Kidney epithelial cell (primary cell): ENCODE results near the gene OGA. TPM values are rescaled to one million over a fixed set of nuclear protein-coding genes. Genes with fewer than 3 reads are reported as not detected.

ENCODE experiments used
- DNase-seq: peaks from one replicate; pipeline ENCODE4 v3.0.0-alpha.2; 2010; ENCODE audit warnings: low read depth
- H3K27me3 ChIP-seq: 2 replicates; pipeline ENCODE4 v1.6.0; 2011; ENCODE audit warnings: low read length; ENCODE audit not compliant: control insufficient read depth, insufficient read depth
- H3K36me3 ChIP-seq: 2 replicates; pipeline ENCODE4 v1.5.1; 2011; ENCODE audit warnings: low read length; ENCODE audit not compliant: control insufficient read depth, insufficient read depth
- H3K4me3 ChIP-seq: 2 replicates; pipeline ENCODE4 v1.5.1; 2011; ENCODE audit warnings: low read depth, mild to moderate bottlenecking, control low read depth, low read length
- CTCF ChIP-seq: IDR thresholded peaks from 2 replicates; pipeline ENCODE4 v1.5.1; 2011; ENCODE audit warnings: mild to moderate bottlenecking, moderate library complexity, low read length, control low read depth, inconsistent platforms; ENCODE audit not compliant: insufficient read depth, poor library complexity, severe bottlenecking
- total RNA-seq: library from RNA; depleted of rRNA; stranded (reverse); fragments of >200 nt; gene quantifications from 2 replicates; pipeline ENCODE4 v1.2.3, GENCODE V29; 2015

The OGA gene
- total RNA-seq, 1 donor from 2014 or later = 78.9 TPM

DNA sequence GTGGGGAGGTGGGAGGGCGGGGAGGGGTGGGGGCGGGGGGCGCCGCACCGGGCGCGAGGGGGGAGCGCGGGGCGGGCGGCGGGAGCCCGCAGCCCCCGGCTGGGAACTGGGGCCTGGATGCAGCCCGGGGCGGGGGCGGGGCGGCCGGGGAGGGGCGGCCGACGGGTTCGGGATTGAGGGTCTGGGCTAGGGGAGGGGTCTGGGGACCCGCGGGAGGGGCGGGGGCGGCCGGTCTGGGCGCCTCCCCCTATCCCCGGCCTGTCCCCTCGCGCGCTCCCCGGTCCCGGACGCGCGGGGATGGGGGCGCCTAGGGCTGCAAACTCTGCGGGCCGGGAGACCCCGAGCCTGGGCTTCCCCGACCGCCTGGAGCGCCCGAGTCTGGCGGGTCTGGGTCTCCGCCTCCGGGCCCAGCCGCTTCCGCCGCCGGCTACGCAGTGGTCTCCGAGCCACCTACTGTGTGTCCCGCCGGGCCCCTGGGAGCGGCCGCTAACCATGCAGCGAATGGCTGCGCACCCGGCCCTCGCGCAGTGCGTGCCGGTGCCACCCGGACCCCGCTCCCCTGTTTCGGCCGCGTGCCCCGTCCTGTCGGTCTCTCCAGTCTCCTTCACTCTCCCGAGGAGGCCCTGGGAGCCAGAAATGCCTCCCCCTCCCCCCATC lies 42.0 kb downstream of the OGA start:
- H3K36me3 ChIP-seq = no peaks in the 10 kb centered on the region
- no peak for DNase-seq
- TF ChIP-seq CTCF = no peak
- peaks cover 74% of the 10 kb centered on the region for H3K27me3 ChIP-seq
- no peak overlapping the region for H3K4me3 ChIP-seq

DNA sequence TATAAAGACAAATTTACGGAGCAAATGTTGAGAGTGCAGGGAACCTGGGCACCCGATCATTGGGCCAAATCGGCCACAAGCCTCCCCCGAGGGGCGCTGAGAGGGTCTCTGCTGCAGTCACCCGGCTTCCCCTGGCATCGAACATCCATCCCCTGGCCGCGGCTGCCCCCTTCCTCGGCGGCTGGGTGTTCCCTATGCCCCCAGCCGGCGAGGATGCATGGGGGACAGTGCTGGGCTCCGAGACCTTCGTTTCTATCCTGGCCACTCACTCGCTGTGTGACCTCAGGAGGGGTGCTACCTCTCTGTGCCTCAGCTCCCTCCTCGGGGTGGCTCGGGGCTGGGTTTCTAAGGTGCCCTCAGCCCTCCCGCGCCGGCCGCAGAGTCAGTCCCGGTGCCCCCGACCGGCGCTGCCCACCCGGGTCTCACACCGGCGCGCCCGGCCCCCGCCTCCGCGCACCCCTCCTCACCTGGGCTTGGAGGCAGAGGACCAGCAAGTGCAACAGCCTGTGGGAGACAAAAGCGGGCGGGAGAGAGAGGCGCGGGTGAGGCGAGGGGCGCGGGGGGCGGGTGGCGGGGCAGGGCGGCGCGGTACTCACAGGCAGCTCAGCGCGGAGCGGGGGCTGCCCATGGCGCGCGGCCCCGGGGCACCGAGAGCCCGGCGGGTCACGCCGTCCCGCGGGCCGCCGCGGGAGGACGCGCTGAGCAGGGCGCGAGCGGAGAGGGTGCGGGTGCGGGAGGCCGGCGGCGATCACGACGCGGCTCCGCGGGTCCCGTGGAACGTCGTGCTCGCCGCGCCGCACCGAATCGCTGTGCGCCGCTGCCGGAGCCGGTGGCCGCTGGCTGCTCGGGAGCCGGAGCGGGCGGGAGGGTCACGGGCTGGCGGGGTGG lies 42.7 kb downstream of the OGA start, which contains the start of gene FGF8:
Gene FGF8 (minus strand): TSS at position 842 of the 888 bp plus-strand sequence. CDS start 214 bp downstream, at position 628.
- no peak for TF ChIP-seq CTCF
- no peak for DNase-seq
- H3K4me3 ChIP-seq = no peak within 1 kb of the TSS
- H3K36me3 ChIP-seq = no peaks in the 10 kb centered on the region
- H3K27me3 ChIP-seq = peaks cover 77% of the 10 kb centered on the region

GRCh38 chr10:101774589-101775272 lies 43.5 kb downstream of the OGA start:
- H3K36me3 ChIP-seq = no peaks in the 10 kb centered on the region
- TF ChIP-seq CTCF = no peak
- peaks cover 76% of the 10 kb centered on the region for H3K27me3 ChIP-seq
- H3K4me3 ChIP-seq = no peak overlapping the region
- DNase-seq = no peak

- H3K27me3 ChIP-seq = peaks cover 74% of the 10 kb centered on the region
- DNase-seq = no peak
- TF ChIP-seq CTCF = no peak
- H3K36me3 ChIP-seq = no peaks in the 10 kb centered on the region
- no peak overlapping the region for H3K4me3 ChIP-seq
These were observed 44.2 kb downstream of the OGA start for GRCh38 chr10:101773923-101774588.

DNA sequence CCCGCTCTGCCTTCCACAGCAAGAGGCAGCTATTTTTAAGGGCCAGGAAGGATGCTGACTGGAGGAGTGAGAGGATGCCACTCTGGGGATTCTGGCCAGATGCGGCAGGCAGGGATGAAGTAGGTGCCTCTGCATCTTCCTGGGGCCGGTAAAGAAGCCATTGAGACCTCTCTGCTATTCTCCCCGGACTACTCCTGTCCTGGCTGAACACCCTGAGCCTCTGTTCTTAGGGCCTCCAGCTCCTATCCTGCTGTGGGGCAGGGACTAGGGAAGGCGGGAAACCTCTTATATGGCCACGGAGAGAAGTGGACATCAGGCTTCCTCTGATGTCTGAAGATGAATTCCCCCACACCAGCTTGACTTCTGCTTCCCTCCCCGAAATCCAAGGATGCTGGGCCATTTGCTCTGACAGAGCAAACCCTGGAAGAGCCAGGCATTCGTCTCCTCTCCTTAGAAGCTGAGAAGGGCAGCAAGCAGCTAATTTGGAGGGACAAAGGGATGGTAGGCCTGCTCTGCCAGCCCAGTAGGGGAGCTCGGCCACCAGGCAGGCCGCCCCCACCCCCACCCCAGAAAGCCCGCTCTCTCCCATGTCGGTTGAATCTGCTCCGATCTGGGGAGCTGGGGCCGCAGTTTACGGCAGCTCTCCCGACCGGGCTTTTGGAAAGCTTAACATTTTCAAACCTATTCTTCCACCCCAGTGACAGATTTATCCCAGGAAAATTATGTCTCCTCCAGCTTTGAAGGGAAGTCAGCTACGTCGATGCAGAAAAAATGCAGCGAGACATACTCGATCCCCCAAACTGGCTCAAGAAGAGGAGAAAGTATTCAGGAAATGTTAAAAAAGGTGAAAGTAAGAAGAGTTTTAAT lies 45.1 kb downstream of the OGA start:
- Histone ChIP-seq H3K4me3 (no peak overlapping the region), H3K27me3 (peaks cover 73% of the 10 kb centered on the region), H3K36me3 (no peaks in the 10 kb centered on the region)
- no peak for DNase-seq
- no peak for TF ChIP-seq CTCF
